H1 (cell line): ENCODE results near the gene ETV2. TPM values are rescaled to one million over a fixed set of nuclear protein-coding genes. Genes with fewer than 3 reads are reported as not detected.

Source experiments
- CTCF ChIA-PET: fragments of 300-600 bp; sonication (Branson Sonifier 250); formaldehyde crosslinking; loops from one replicate; lab custom pipeline; 2021; ENCODE audit not compliant: partially characterized antibody; lab: Charles Lee
- POLR2A ChIA-PET: fragments of 300-600 bp; sonication (Branson Sonifier 250); formaldehyde crosslinking; loops from one replicate; lab custom pipeline; 2021; ENCODE audit warnings: inconsistent platforms; ENCODE audit not compliant: partially characterized antibody; lab: Charles Lee
- DNase-seq, 2 experiments: peaks; one replicate each; pipeline versions ENCODE4 v3.0.0 to v3.0.0-alpha.2; 2010 to 2022; ENCODE audit warnings: low spot score in 2 of 2, low read depth in 1 of 2, mixed read lengths in 1 of 2
- FAIRE-seq: peaks from 2 replicates; lab custom pipeline; 2011; peaks lifted over from hg19 to GRCh38; lab: Jason Lieb, UNC
- H2AFZ ChIP-seq: 2 replicates; pipeline ENCODE4 v1.8.1; 2012; ENCODE audit warnings: low read length, inconsistent platforms
- H2AK5ac ChIP-seq: 2 replicates; pipeline ENCODE4 v1.6.1; 2013; ENCODE audit warnings: low read depth, low read length
- H2BK120ac ChIP-seq: replicated peaks from 2 replicates; pipeline ENCODE3; 2013; ENCODE audit warnings: low read depth, low read length, inconsistent platforms
- H2BK12ac ChIP-seq: 2 replicates; pipeline ENCODE4 v1.6.1; 2013; ENCODE audit warnings: low read depth, low read length
- H2BK15ac ChIP-seq: 2 replicates; pipeline ENCODE4 v1.6.1; 2013; ENCODE audit warnings: low read length
- H2BK20ac ChIP-seq: 2 replicates; pipeline ENCODE4 v1.6.1; 2013; ENCODE audit warnings: low read length
- H2BK5ac ChIP-seq: 2 replicates; pipeline ENCODE4 v1.6.1; 2013; ENCODE audit warnings: low read depth, low read length
- H3K14ac ChIP-seq: 2 replicates; pipeline ENCODE4 v1.6.1; 2013; ENCODE audit warnings: inconsistent platforms; ENCODE audit not compliant: insufficient read length
- H3K18ac ChIP-seq: 2 replicates; pipeline ENCODE4 v1.6.1; 2013; ENCODE audit warnings: low read length; ENCODE audit errors: extremely low read depth
- H3K23ac ChIP-seq: 2 replicates; pipeline ENCODE4 v1.6.1; 2013; ENCODE audit warnings: inconsistent platforms; ENCODE audit not compliant: insufficient read length
- H3K23me2 ChIP-seq: 2 replicates; pipeline ENCODE4 v1.6.1; 2013; ENCODE audit warnings: low read depth, low read length
- H3K27ac ChIP-seq: 2 replicates; pipeline ENCODE4 v1.6.1; 2011; ENCODE audit warnings: low read depth, low read length, inconsistent platforms
- H3K27me3 ChIP-seq, 4 experiments: replicated peaks in 1 of 4; 1 replicate in 1 of 4; 2 replicates in 3 of 4; pipeline versions ENCODE4 v1.6.1 to v1.8.1; 2011 to 2013; ENCODE audit warnings: low read length in 3 of 4, mild to moderate bottlenecking in 3 of 4, inconsistent platforms in 2 of 4, mixed read lengths in 2 of 4, moderate library complexity in 1 of 4; ENCODE audit not compliant: control insufficient read depth in 3 of 4, insufficient read depth in 3 of 4; ENCODE audit errors: extremely low read depth in 1 of 4
- H3K36me3 ChIP-seq, 4 experiments: 2 replicates each; pipeline versions ENCODE4 v1.6.1 to v1.8.1; 2011 to 2013; ENCODE audit warnings: mild to moderate bottlenecking in 4 of 4, low read length in 3 of 4, moderate library complexity in 2 of 4, control low read depth in 1 of 4, inconsistent platforms in 1 of 4; ENCODE audit not compliant: insufficient read depth in 4 of 4, control insufficient read depth in 2 of 4
- H3K4ac ChIP-seq: replicated peaks from 2 replicates; pipeline ENCODE3; 2013; ENCODE audit warnings: low read length, low read depth, mixed read lengths, inconsistent platforms; ENCODE audit not compliant: insufficient read length
- H3K4me1 ChIP-seq, 4 experiments: replicated peaks in 1 of 4; 1 replicate in 1 of 4; 2 replicates in 3 of 4; pipeline versions ENCODE4 v1.6.1 to v1.8.1; 2011 to 2013; ENCODE audit warnings: low read length in 3 of 4, inconsistent platforms in 2 of 4, mixed read lengths in 1 of 4; ENCODE audit not compliant: insufficient read depth in 4 of 4, control insufficient read depth in 3 of 4
- H3K4me2 ChIP-seq, 2 experiments: 2 replicates each; pipeline versions ENCODE4 v1.6.1 to v1.8.1; 2011 to 2013; ENCODE audit warnings: low read depth in 2 of 2, low read length in 2 of 2, control low read depth in 1 of 2, inconsistent platforms in 1 of 2, mild to moderate bottlenecking in 1 of 2; ENCODE audit not compliant: insufficient read depth in 1 of 2
- H3K4me3 ChIP-seq, 4 experiments: fragments of 200-600, 300-600 bp in 1 of 4; sonication (generic), shearing (Covaris generic), sonication (Bioruptor Twin) in 1 of 4; 2 replicates each; pipeline versions ENCODE4 v1.5.1 to v1.8.1; 2011 to 2016; ENCODE audit warnings: low read length in 4 of 4, low read depth in 3 of 4, control low read depth in 2 of 4, inconsistent platforms in 2 of 4, mild to moderate bottlenecking in 2 of 4, mixed read lengths in 1 of 4, moderate library complexity in 1 of 4; ENCODE audit not compliant: insufficient read depth in 2 of 4; ENCODE audit errors: extremely low read depth in 1 of 4
- H3K56ac ChIP-seq: replicated peaks from 2 replicates; pipeline ENCODE3; 2013; ENCODE audit warnings: low read depth, mild to moderate bottlenecking, mixed read lengths, low read length, inconsistent platforms; ENCODE audit not compliant: insufficient read length
- H3K79me1 ChIP-seq: 2 replicates; pipeline ENCODE4 v1.6.1; 2013; ENCODE audit warnings: low read depth, low read length, control low read depth
- H3K79me2 ChIP-seq, 2 experiments: 2 replicates each; pipeline versions ENCODE4 v1.6.1 to v1.8.1; 2012 to 2013; ENCODE audit warnings: low read length in 2 of 2, mild to moderate bottlenecking in 2 of 2, inconsistent platforms in 1 of 2; ENCODE audit not compliant: insufficient read depth in 2 of 2, control insufficient read depth in 1 of 2
- H3K9ac ChIP-seq, 4 experiments: replicated peaks in 1 of 4; 1 replicate in 1 of 4; 2 replicates in 3 of 4; pipeline versions ENCODE4 v1.6.1 to v1.8.1; 2011 to 2013; ENCODE audit warnings: low read depth in 3 of 4, low read length in 3 of 4, control low read depth in 2 of 4, mild to moderate bottlenecking in 2 of 4, moderate library complexity in 2 of 4, inconsistent platforms in 1 of 4; ENCODE audit errors: extremely low read depth in 1 of 4
- H3K9me3 ChIP-seq, 2 experiments: 2 replicates each; pipeline versions ENCODE4 v1.6.1 to v1.8.1; 2012 to 2013; ENCODE audit warnings: mild to moderate bottlenecking in 2 of 2, moderate library complexity in 2 of 2, control low read depth in 1 of 2, inconsistent platforms in 1 of 2, low read depth in 1 of 2, low read length in 1 of 2, mixed read lengths in 1 of 2; ENCODE audit not compliant: insufficient read depth in 2 of 2
- H4K20me1 ChIP-seq, 2 experiments: replicated peaks in 1 of 2; 2 replicates each; pipeline versions ENCODE3 to v1.8.1; 2011 to 2013; ENCODE audit warnings: inconsistent platforms in 2 of 2, low read length in 2 of 2, mild to moderate bottlenecking in 1 of 2; ENCODE audit not compliant: insufficient read depth in 2 of 2, control insufficient read depth in 1 of 2
- H4K5ac ChIP-seq: 2 replicates; pipeline ENCODE4 v1.6.1; 2013; ENCODE audit warnings: low read length, low read depth, mixed read lengths, inconsistent platforms; ENCODE audit not compliant: insufficient read length
- H4K8ac ChIP-seq: 2 replicates; pipeline ENCODE4 v1.8.0; 2013; ENCODE audit warnings: mild to moderate bottlenecking, moderate library complexity, low read length, inconsistent platforms; ENCODE audit not compliant: insufficient read depth; ENCODE audit errors: extremely low read depth
- H4K91ac ChIP-seq: replicated peaks from 2 replicates; pipeline ENCODE3; 2013; ENCODE audit warnings: low read length, mixed read lengths, inconsistent platforms; ENCODE audit not compliant: insufficient read length
- CTBP2 ChIP-seq: IDR thresholded peaks from 2 replicates; pipeline ENCODE4 v1.7.0; 2011; ENCODE audit warnings: borderline replicate concordance, mild to moderate bottlenecking, moderate library complexity, mixed read lengths, low read length; ENCODE audit not compliant: insufficient read depth, insufficient read length
- JUND ChIP-seq: IDR thresholded peaks from 2 replicates; pipeline ENCODE4 v1.6.1; 2011; ENCODE audit warnings: mild to moderate bottlenecking, improper control_type of control experiment, low read length
- POLR2AphosphoS5 ChIP-seq: IDR thresholded peaks from 2 replicates; pipeline ENCODE4 v1.6.1; 2011; ENCODE audit warnings: low read depth, low read length
- RAD21 ChIP-seq, 2 experiments: IDR thresholded peaks in 1 of 2; conservative IDR thresholded peaks in 1 of 2; 2 replicates each; pipeline ENCODE4 v1.6.1; 2011; ENCODE audit warnings: low read depth in 2 of 2, low read length in 2 of 2, improper control_type of control experiment in 1 of 2, inconsistent platforms in 1 of 2, mild to moderate bottlenecking in 1 of 2, moderate library complexity in 1 of 2
- SIX5 ChIP-seq: IDR thresholded peaks from 2 replicates; pipeline ENCODE4 v1.6.1; 2011; ENCODE audit warnings: mild to moderate bottlenecking, low read depth, low read length
- SP4 ChIP-seq: IDR thresholded peaks from 2 replicates; pipeline ENCODE4 v1.6.1; 2012; ENCODE audit warnings: low read length, inconsistent platforms
- YY1 ChIP-seq: IDR thresholded peaks from 2 replicates; pipeline ENCODE4 v1.6.1; 2011; ENCODE audit warnings: low read depth, mild to moderate bottlenecking, low read length
- WGBS, 2 experiments: shearing (Covaris generic) in 1 of 2; methylation state at CpG; one replicate each; pipeline versions ENCODE4 v1.1.6 to v1.1.7; 2013 to 2015; ENCODE audit warnings: low lambda C conversion rate in 2 of 2, mixed read lengths in 2 of 2, inconsistent platforms in 1 of 2, low coverage in 1 of 2, missing lambda C conversion rate in 1 of 2; ENCODE audit not compliant: insufficient replicate concordance in 2 of 2, insufficient coverage in 1 of 2, insufficient read length in 1 of 2; ENCODE audit errors: extremely low coverage in 1 of 2, missing lambda C conversion rate in 1 of 2; 5-methylcytosine and 5-hydroxymethylcytosine counted together
- polyA plus RNA-seq, 7 experiments: library from polyadenylated mRNA; depleted of rRNA in 3 of 7; stranded (reverse) in 5 of 7; unstranded in 2 of 7; fragments of >200 nt in 5 of 7; fragments of 200-250 nt in 2 of 7; gene quantifications; 1 replicate in 5 of 7; 2 replicates in 1 of 7; 4 replicates in 1 of 7; pipeline versions ENCODE4 v1.2.1 to v1.2.3, GENCODE V29; 2011 to 2013; ENCODE audit warnings: missing spikeins in 2 of 7, mixed read lengths in 2 of 7
- total RNA-seq: library from RNA; stranded (reverse); fragmentation: NEBNext Ultra II Directional; extraction: Animal tissue kit (Norgen Biotek cat#: 25700); gene quantifications from 2 replicates; pipeline ENCODE4 v1.2.1, GENCODE V29; 2021

The ETV2 gene
- total and polyA plus RNA-seq, 2 of the 8 experiments (the other 6 are each of a cell fraction or from before 2014, with no cell fraction given), result 0.88 to 1.3 TPM

DNA sequence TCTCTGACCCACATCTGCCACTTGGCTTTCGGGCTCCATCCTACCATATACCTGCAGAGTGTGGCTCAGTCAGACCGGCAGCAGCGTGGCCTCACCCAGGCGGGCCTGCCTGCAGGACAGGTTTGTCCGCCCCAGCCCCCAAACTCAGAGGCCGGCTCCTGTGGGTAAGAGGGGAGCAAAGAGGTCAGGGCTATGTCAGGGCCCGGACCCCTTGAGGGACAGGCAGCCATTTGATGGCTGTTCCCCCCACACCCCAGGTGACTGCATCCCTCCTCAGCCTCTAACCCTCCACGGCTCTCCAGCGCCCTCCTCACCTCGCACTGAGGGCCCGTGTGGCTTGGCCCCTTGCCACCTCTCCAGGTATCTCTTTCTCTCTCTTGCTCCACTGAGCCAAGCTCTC is 50.5 kb downstream of the ETV2 start:
- CTCF ChIA-PET, result interaction anchor here (0.6 to 7.6 kb wide), 14 partner anchors 14 to 305 kb away, joined by 3 to 105 read pairs (median 4); partner anchors contain the start of gene ZBTB32
- no peak overlapping the region for H3K18ac ChIP-seq
- WGBS, 2 experiments, result 87% methylated on average over 11 of the region's 11 CpGs; no CpG with 5 or more reads in 1 of the 2 experiments
- H4K91ac ChIP-seq, result peak overlapping the region; percentile 17
- no peak for TF ChIP-seq POLR2AphosphoS5
- TF ChIP-seq SIX5, result no peak
- TF ChIP-seq JUND, result no peak
- no peak for TF ChIP-seq YY1
- TF ChIP-seq CTBP2, result no peak
- no peak for TF ChIP-seq SP4
- no peak for TF ChIP-seq RAD21 (IDR thresholded peaks at IDR 0.05 in 1 of 2, conservative IDR thresholded peaks at IDR 0.05 in 1 of 2; ENCODE audit: low read depth in 2 of 2, low read length in 2 of 2)
- no peaks in the 10 kb centered on the region for H3K23me2 ChIP-seq
- H3K4ac ChIP-seq, result no peak overlapping the region
- H2BK12ac ChIP-seq, result no peak overlapping the region
- H3K79me1 ChIP-seq, result no peaks in the 10 kb centered on the region
- no peaks in the 10 kb centered on the region for H3K27me3 ChIP-seq
- H3K79me2 ChIP-seq, result no peaks in the 10 kb centered on the region
- H3K9ac ChIP-seq, result no peak overlapping the region
- no peak overlapping the region for H2BK5ac ChIP-seq
- H3K36me3 ChIP-seq, result no peaks in the 10 kb centered on the region
- FAIRE-seq (no peak), DNase-seq (no peak)
- H2AFZ ChIP-seq, result no peak overlapping the region; the same call in 1 of the 2 replicates
- H3K27ac ChIP-seq, result no peak overlapping the region; the same call in 1 of the 2 replicates
- no peak overlapping the region for H3K23ac ChIP-seq
- H2AK5ac ChIP-seq, result no peak overlapping the region
- no peak overlapping the region for H2BK120ac ChIP-seq
- POLR2A ChIA-PET, result interaction anchor here (0.9 to 1.6 kb wide), 6 partner anchors 22 to 183 kb away, joined by 3 to 9 read pairs (median 3); partner anchors contain the start of genes PSENEN and U2AF1L4
- H3K9me3 ChIP-seq, result no peaks in the 10 kb centered on the region
- H2BK20ac ChIP-seq, result no peak overlapping the region
- H4K5ac ChIP-seq, result no peak overlapping the region
- H3K14ac ChIP-seq, result no peak overlapping the region
- no peak overlapping the region for H3K4me2 ChIP-seq
- H3K56ac ChIP-seq, result no peak overlapping the region
- H4K20me1 ChIP-seq, result no peaks in the 10 kb centered on the region
- H2BK15ac ChIP-seq, result no peak overlapping the region
- no peak overlapping the region for H4K8ac ChIP-seq
- no peaks in the 10 kb centered on the region for H3K4me1 ChIP-seq
- no peak overlapping the region for H3K4me3 ChIP-seq
